ENCODE measurements around the gene CD177. TPM values are rescaled to one million over a fixed set of nuclear protein-coding genes. Genes with fewer than 3 reads are reported as not detected.
A peak's percentile ranks its signal among the peaks of the same experiment; 100 is the strongest.
"Not testable (repeated sequence)": the region's sequence is repeated elsewhere in the genome, so short reads cannot be mapped to it uniquely, and the experiment has no call there.

CD177 gene
- total RNA-seq, 1 experiment from 2014 or later, result 0.09 TPM

GRCh38 chr19:43367822-43368221, 14.3 kb downstream of the CD177 start:
- H4K20me1 ChIP-seq (ENCODE audit: control insufficient read depth, insufficient read depth, insufficient read length), result no peaks in the 10 kb centered on the region
- peaks cover 0 to 2% (median 0%) of the 10 kb centered on the region in 3 experiments; a peak in 1 of 7 replicates for H3K36me3 Mint-ChIP-seq (ENCODE audit: insufficient read depth in 1 of 3, low read depth in 3 of 3)
- H3K14ac ChIP-seq (ENCODE audit: insufficient read depth, low read length), result no peak overlapping the region
- no peak overlapping the region for H2BK120ac ChIP-seq (ENCODE audit: low read depth, low read length, poor library complexity, severe bottlenecking)
- H3T11ph ChIP-seq (ENCODE audit: low read length), result no peak overlapping the region
- H2AK5ac ChIP-seq (ENCODE audit: insufficient read length, low read length), result no peak overlapping the region
- WGBS (ENCODE audit: extremely low coverage, insufficient read length, low lambda C conversion rate), result no CpG with 5 or more reads among the region's 2 CpGs
- no peak overlapping the region for H4K8ac ChIP-seq (replicated peaks; ENCODE audit: insufficient read length, low read depth, low read length)
- no peak overlapping the region for H4K91ac ChIP-seq (ENCODE audit: insufficient read length, low read depth, low read length)
- H3K9me3 Mint-ChIP-seq, result peaks cover 7 to 30% of the 10 kb centered on the region in 2 experiments; a peak in 4 of 5 replicates
- H2BK5ac ChIP-seq (ENCODE audit: insufficient read length, low read length), result no peak overlapping the region
- no peak overlapping the region for H3K4ac ChIP-seq (ENCODE audit: low read depth, low read length)
- H2BK15ac ChIP-seq (ENCODE audit: low read depth, low read length), result no peak overlapping the region
- H3K9me3 ChIP-seq (ENCODE audit: control insufficient read depth, low read depth, low read length), result no peaks in the 10 kb centered on the region
- no peaks in the 10 kb centered on the region for H3K27me3 ChIP-seq (ENCODE audit: insufficient read depth, low read length)
- peaks cover 2 to 7% of the 10 kb centered on the region in 2 experiments; a peak in 2 of 4 replicates for H3K4me1 Mint-ChIP-seq
- H3K27ac ChIP-seq (ENCODE audit: insufficient read length, low read depth, low read length), result no peak overlapping the region
- H3K27ac Mint-ChIP-seq, result no peak overlapping the region
- H3K79me2 ChIP-seq (ENCODE audit: insufficient read depth, low read length), result no peaks in the 10 kb centered on the region
- no peak for DNase-seq
- H3K56ac ChIP-seq (ENCODE audit: insufficient read length, low read depth, low read length), result peak overlapping the region; percentile 90
- H3K4me1 ChIP-seq (ENCODE audit: insufficient read depth, low read length), result no peaks in the 10 kb centered on the region; the same call in 1 of the 2 replicates
- no peak overlapping the region for H3K4me2 ChIP-seq (ENCODE audit: insufficient read depth, insufficient read length, low read length)
- no peak overlapping the region for H3K18ac ChIP-seq (ENCODE audit: insufficient read length, low read depth, low read length)
- no peak overlapping the region for H4K5ac ChIP-seq (ENCODE audit: insufficient read length, low read depth, low read length)
- H2BK12ac ChIP-seq (ENCODE audit: insufficient read length, low read depth, low read length), result no peak overlapping the region
- no peaks in the 10 kb centered on the region for H3K23me2 ChIP-seq (ENCODE audit: insufficient read length, low read depth, low read length, poor library complexity, severe bottlenecking)
- no peak overlapping the region for H2BK20ac ChIP-seq (ENCODE audit: low read depth, low read length, poor library complexity, severe bottlenecking)
- H3K4me3 Mint-ChIP-seq, result no peak overlapping the region
- H3K27me3 Mint-ChIP-seq (ENCODE audit: low read depth), result peaks cover 18% of the 10 kb centered on the region
- no peak overlapping the region for H3K23ac ChIP-seq (ENCODE audit: insufficient read length, low read depth, low read length)
- H3K79me1 ChIP-seq (ENCODE audit: insufficient read depth, low read depth, low read length, poor library complexity, severe bottlenecking), result no peaks in the 10 kb centered on the region
- TF ChIP-seq, protein P1, sequence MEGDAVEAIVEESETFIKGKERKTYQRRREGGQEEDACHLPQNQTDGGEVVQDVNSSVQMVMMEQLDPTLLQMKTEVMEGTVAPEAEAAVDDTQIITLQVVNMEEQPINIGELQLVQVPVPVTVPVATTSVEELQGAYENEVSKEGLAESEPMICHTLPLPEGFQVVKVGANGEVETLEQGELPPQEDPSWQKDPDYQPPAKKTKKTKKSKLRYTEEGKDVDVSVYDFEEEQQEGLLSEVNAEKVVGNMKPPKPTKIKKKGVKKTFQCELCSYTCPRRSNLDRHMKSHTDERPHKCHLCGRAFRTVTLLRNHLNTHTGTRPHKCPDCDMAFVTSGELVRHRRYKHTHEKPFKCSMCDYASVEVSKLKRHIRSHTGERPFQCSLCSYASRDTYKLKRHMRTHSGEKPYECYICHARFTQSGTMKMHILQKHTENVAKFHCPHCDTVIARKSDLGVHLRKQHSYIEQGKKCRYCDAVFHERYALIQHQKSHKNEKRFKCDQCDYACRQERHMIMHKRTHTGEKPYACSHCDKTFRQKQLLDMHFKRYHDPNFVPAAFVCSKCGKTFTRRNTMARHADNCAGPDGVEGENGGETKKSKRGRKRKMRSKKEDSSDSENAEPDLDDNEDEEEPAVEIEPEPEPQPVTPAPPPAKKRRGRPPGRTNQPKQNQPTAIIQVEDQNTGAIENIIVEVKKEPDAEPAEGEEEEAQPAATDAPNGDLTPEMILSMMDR (conservative IDR thresholded peaks at IDR 0.05), result no peak
- H3K9ac ChIP-seq (ENCODE audit: extremely low read depth, insufficient read length, low read length), result no peak overlapping the region
- H2AFZ ChIP-seq (ENCODE audit: low read length), result no peak overlapping the region

GRCh38 chr19:43368897-43369296, 15.4 kb downstream of the CD177 start:
- not testable (repeated sequence) for H3K56ac ChIP-seq (ENCODE audit: insufficient read length, low read depth, low read length); H3K9me3 ChIP-seq (ENCODE audit: control insufficient read depth, low read depth, low read length); H3K4me3 Mint-ChIP-seq

More at GRCh38 chr19:43368897-43369296, 15.4 kb downstream of the CD177 start:
- not testable (repeated sequence) for H3K23ac ChIP-seq (ENCODE audit: insufficient read length, low read depth, low read length); H2BK12ac ChIP-seq (ENCODE audit: insufficient read length, low read depth, low read length); H2BK120ac ChIP-seq (ENCODE audit: low read depth, low read length, poor library complexity, severe bottlenecking); H3K18ac ChIP-seq (ENCODE audit: insufficient read length, low read depth, low read length); H2BK20ac ChIP-seq (ENCODE audit: low read depth, low read length, poor library complexity, severe bottlenecking); H3K4me1 Mint-ChIP-seq; H2AK5ac ChIP-seq (ENCODE audit: insufficient read length, low read length); H3K27ac ChIP-seq (ENCODE audit: insufficient read length, low read depth, low read length); H2BK15ac ChIP-seq (ENCODE audit: low read depth, low read length); H3T11ph ChIP-seq (ENCODE audit: low read length); H4K20me1 ChIP-seq (ENCODE audit: control insufficient read depth, insufficient read depth, insufficient read length); H3K27ac Mint-ChIP-seq; H3K79me1 ChIP-seq (ENCODE audit: insufficient read depth, low read depth, low read length, poor library complexity, severe bottlenecking); H4K91ac ChIP-seq (ENCODE audit: insufficient read length, low read depth, low read length); H3K9ac ChIP-seq (ENCODE audit: extremely low read depth, insufficient read length, low read length); H4K8ac ChIP-seq (replicated peaks; ENCODE audit: insufficient read length, low read depth, low read length); H3K4me2 ChIP-seq (ENCODE audit: insufficient read depth, insufficient read length, low read length); H3K4me1 ChIP-seq (ENCODE audit: insufficient read depth, low read length); H3K4ac ChIP-seq (ENCODE audit: low read depth, low read length); H3K36me3 Mint-ChIP-seq (ENCODE audit: insufficient read depth in 1 of 3, low read depth in 3 of 3); DNase-seq; H3K14ac ChIP-seq (ENCODE audit: insufficient read depth, low read length); H3K23me2 ChIP-seq (ENCODE audit: insufficient read length, low read depth, low read length, poor library complexity, severe bottlenecking); H3K27me3 ChIP-seq (ENCODE audit: insufficient read depth, low read length); H4K5ac ChIP-seq (ENCODE audit: insufficient read length, low read depth, low read length); H2BK5ac ChIP-seq (ENCODE audit: insufficient read length, low read length); H2AFZ ChIP-seq (ENCODE audit: low read length); H3K79me2 ChIP-seq (ENCODE audit: insufficient read depth, low read length)
- Mint-ChIP-seq H3K27me3 (ENCODE audit: low read depth) (peaks cover 10% of the 10 kb centered on the region), H3K9me3 (peaks cover 5 to 30% of the 10 kb centered on the region in 2 experiments; a peak in 4 of 5 replicates)
- no CpG with 5 or more reads among the region's 9 CpGs for WGBS (ENCODE audit: extremely low coverage, insufficient read length, low lambda C conversion rate)

All from H9 (cell line).